ENCODE results near the gene IRF3. TPM values are rescaled to one million over a fixed set of nuclear protein-coding genes. Genes with fewer than 3 reads are reported as not detected.

IRF3 gene
- total RNA-seq, 1 experiment from 2014 or later, result 181 TPM

DNA sequence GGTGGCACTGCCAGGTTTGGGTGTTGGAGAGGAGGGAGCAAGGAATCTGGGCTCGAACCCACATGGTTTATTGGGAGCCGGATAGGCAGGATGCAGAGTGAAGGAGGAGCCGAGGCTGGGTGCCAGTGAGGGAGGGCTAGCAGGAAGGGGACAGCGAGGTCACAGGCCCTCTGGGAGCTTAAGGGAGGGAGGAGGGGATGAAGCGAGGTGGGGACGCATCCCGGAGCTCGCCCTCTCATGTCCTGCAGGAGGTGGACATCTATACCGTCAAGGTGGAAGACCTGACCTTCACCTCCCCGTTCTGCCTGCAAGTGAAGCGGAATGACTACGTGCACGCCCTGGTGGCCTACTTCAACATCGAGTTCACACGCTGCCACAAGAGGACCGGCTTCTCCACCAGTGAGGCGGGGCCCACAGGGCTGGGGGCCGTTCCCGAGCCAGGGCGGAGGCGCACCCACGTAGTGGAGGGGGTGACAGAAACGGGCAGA is 20.2 kb upstream of the IRF3 start:
- Histone ChIP-seq H3K27me3 (ENCODE audit: insufficient read depth, low read depth) (no peaks in the 10 kb centered on the region), H3K79me2 (ENCODE audit: low read depth) (peaks cover 38% of the 10 kb centered on the region), H4K20me1 (ENCODE audit: insufficient read depth) (peaks cover 91% of the 10 kb centered on the region), H3K4me2 (no peak overlapping the region), H3K36me3 (ENCODE audit: low read depth) (peaks cover 39% of the 10 kb centered on the region), H3K27ac (no peak overlapping the region), H2AFZ (no peak overlapping the region), H3F3A (ENCODE audit: insufficient read depth, low read depth) (peaks cover 75% of the 10 kb centered on the region; the same call in 1 of the 2 replicates), H3K9me2 (ENCODE audit: insufficient read depth) (no peaks in the 10 kb centered on the region), H3K4me1 (replicated peaks; ENCODE audit: insufficient read depth) (no peaks in the 10 kb centered on the region), H3K4me3 (no peak overlapping the region), H3K9me3 (ENCODE audit: insufficient read depth, low read depth) (no peaks in the 10 kb centered on the region)
- intact Hi-C loops (cut with micrococcal nuclease; ENCODE audit: unreplicated experiment), result no loop called here
- no peak for DNase-seq
- BruUV-seq (replicated peaks), result no TSS peak
- CTCF ChIA-PET, result interaction anchor here (0.6 to 0.7 kb wide), 2 partner anchors 146 to 234 kb away, joined by 3 to 4 read pairs; no protein-coding TSS in a partner anchor
- TF ChIP-seq EZH2 (IDR thresholded peaks at IDR 0.05; ENCODE audit: low read depth), result no peak
- TF ChIP-seq, protein P1, sequence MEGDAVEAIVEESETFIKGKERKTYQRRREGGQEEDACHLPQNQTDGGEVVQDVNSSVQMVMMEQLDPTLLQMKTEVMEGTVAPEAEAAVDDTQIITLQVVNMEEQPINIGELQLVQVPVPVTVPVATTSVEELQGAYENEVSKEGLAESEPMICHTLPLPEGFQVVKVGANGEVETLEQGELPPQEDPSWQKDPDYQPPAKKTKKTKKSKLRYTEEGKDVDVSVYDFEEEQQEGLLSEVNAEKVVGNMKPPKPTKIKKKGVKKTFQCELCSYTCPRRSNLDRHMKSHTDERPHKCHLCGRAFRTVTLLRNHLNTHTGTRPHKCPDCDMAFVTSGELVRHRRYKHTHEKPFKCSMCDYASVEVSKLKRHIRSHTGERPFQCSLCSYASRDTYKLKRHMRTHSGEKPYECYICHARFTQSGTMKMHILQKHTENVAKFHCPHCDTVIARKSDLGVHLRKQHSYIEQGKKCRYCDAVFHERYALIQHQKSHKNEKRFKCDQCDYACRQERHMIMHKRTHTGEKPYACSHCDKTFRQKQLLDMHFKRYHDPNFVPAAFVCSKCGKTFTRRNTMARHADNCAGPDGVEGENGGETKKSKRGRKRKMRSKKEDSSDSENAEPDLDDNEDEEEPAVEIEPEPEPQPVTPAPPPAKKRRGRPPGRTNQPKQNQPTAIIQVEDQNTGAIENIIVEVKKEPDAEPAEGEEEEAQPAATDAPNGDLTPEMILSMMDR (conservative IDR thresholded peaks at IDR 0.05), result no peak
- POLR2A ChIA-PET (ENCODE audit: unreplicated experiment), result no interaction called here

DNA sequence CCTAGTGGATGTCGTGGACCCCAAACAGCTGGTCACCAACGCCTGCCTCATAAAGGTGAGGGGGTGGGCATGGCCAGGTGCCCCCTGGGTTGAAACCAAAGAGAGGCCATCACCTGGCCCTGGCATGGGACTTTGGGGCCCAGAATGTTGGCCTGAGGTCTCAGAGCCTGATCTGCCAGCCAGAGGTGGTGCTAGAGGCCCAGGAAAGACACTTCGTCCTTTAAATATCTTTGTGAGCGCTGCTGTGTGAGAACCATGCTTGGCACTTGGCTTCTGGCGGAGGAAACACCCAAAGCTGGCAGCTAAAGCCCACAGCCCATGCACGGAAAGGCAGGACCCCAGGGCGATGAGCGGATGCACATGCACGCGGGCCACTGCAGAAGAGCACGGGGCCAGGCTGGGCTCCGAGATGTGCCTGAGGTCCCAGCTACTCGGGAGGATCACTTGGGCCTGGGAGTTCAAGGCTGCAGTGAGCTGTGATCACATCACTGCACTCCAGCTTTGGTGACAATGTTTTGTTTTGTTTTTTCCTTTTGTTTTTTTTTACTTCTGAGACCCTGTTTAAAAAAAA is 19.4 kb upstream of the IRF3 start:
- Histone ChIP-seq H3K79me2 (ENCODE audit: low read depth) (peaks cover 46% of the 10 kb centered on the region), H3K27ac (no peak overlapping the region), H3K4me1 (replicated peaks; ENCODE audit: insufficient read depth) (0 out of 2 replicates have a peak, but pooled peaks cover 1% of the 10 kb centered on the region), H2AFZ (no peak overlapping the region), H3K27me3 (ENCODE audit: insufficient read depth, low read depth) (no peaks in the 10 kb centered on the region), H4K20me1 (ENCODE audit: insufficient read depth) (peaks cover 94% of the 10 kb centered on the region), H3F3A (ENCODE audit: insufficient read depth, low read depth) (peaks cover 74% of the 10 kb centered on the region; the same call in 1 of the 2 replicates), H3K4me2 (no peak overlapping the region), H3K36me3 (ENCODE audit: low read depth) (peaks cover 45% of the 10 kb centered on the region), H3K9me3 (ENCODE audit: insufficient read depth, low read depth) (no peaks in the 10 kb centered on the region), H3K9me2 (ENCODE audit: insufficient read depth) (no peaks in the 10 kb centered on the region), H3K4me3 (no peak overlapping the region)
- BruUV-seq (replicated peaks), result no TSS peak
- TF ChIP-seq, protein P1 (conservative IDR thresholded peaks at IDR 0.05), result no peak
- TF ChIP-seq EZH2 (IDR thresholded peaks at IDR 0.05; ENCODE audit: low read depth), result no peak
- no peak for DNase-seq
- intact Hi-C loops (cut with micrococcal nuclease; ENCODE audit: unreplicated experiment), result no loop called here
- ChIA-PET POLR2A (ENCODE audit: unreplicated experiment) (no interaction called here), CTCF (interaction anchor here (0.5 to 0.7 kb wide), 3 partner anchors 86 to 235 kb away, joined by 3 to 9 read pairs (median 4); no protein-coding TSS in a partner anchor)

DNA sequence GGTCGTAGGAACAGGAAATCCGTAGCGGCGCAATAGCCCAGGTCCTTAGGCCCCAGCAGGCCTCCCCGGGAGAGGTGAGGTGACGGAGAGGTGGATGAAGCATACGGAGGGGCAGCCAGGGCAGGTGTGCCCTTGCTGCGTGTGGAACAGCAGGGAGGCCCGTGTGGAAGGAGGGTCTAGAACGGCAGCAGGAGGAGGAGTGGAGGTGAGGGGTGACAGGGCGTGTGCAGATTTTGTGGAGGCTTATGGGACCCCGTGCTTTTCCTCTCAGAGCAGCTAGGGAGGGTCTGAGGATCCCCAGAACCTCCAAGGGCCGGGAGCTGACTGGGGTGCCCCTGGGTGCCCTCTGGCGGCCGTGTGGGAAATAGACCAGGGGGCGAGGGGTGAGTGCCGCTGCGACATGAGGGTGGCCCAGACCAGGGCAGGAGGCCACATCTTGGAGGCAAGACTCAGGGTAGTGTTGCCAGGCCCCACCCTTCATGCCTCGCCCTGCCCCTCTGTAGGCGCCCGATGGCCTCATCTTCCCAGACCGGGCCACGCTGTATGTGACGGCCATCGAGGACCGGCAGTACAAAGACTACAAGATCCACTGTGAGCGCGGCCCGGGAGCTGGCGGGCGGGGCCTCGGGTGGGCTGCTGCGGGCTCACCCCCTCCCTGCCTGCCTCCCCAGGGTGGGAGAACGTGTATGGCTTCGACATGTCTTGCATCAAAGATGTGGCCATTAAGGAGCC is 18.8 kb upstream of the IRF3 start:
- BruUV-seq (replicated peaks), result no TSS peak
- Histone ChIP-seq H3K79me2 (ENCODE audit: low read depth) (peaks cover 53% of the 10 kb centered on the region), H3K4me1 (replicated peaks; ENCODE audit: insufficient read depth) (peaks cover 8% of the 10 kb centered on the region; the same call in 1 of the 2 replicates), H3K27ac (no peak overlapping the region), H3K9me3 (ENCODE audit: insufficient read depth, low read depth) (no peaks in the 10 kb centered on the region), H3K9me2 (ENCODE audit: insufficient read depth) (no peaks in the 10 kb centered on the region), H3F3A (ENCODE audit: insufficient read depth, low read depth) (peaks cover 67% of the 10 kb centered on the region; the same call in 1 of the 2 replicates), H3K4me3 (no peak overlapping the region), H3K4me2 (no peak overlapping the region), H2AFZ (no peak overlapping the region), H3K27me3 (ENCODE audit: insufficient read depth, low read depth) (no peaks in the 10 kb centered on the region), H3K36me3 (ENCODE audit: low read depth) (peaks cover 48% of the 10 kb centered on the region), H4K20me1 (ENCODE audit: insufficient read depth) (peaks cover 94% of the 10 kb centered on the region)
- ChIA-PET POLR2A (ENCODE audit: unreplicated experiment) (interaction anchor here (0.6 kb wide), 1 partner anchor 44 kb away, joined by 3 read pairs; no protein-coding TSS in a partner anchor), CTCF (no interaction called here)
- no peak for DNase-seq
- intact Hi-C loops (cut with micrococcal nuclease; ENCODE audit: unreplicated experiment), result no loop called here
- TF ChIP-seq, protein P1 (conservative IDR thresholded peaks at IDR 0.05), result peak; percentile 71
- TF ChIP-seq EZH2 (IDR thresholded peaks at IDR 0.05; ENCODE audit: low read depth), result no peak
